Measurements from ENCODE around the gene ANKRD42.

ANKRD42 gene

DNA sequence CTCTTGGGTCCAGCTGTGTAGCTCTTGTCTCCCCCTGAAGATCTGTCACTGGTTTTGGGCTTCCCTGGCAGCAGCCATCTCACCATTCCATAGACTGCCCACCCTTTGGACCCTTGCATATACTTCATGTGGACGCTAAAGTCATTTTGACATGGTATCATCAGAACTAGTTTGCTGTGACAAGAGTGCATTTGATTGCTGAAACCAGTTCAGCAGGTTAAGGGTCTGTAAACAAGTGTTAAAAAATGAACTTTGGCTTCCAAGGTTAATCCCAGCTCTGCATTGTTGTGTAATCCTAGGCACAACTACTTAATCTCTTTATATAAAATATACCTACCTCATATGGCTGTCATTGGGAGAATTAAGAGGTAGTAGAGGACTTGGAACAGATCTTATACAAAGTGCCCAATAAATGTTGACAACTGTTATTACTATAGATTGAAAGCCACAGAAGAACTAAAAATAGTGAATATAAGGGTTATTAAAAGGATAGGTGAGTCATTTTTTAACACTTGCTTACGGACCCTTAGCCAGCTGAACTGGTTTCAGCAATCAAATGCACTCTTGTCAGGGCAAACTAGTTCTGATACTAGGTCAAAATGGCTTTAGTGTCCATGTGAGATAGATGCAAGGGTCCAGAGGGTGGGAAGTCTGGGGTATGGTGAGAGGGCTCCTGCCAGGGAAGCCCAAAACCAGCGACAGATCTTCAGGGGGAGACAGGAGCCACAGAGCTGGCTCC is 63.3 kb downstream of the ANKRD42 start:
- Histone ChIP-seq H3K36me3 (ENCODE audit: insufficient read depth, low read length) (no peaks in the 10 kb centered on the region), H3K79me2 (ENCODE audit: insufficient read depth, low read length) (no peaks in the 10 kb centered on the region), H3K4me1 (ENCODE audit: insufficient read depth, low read length, poor library complexity, severe bottlenecking) (no peaks in the 10 kb centered on the region), H2AFZ (ENCODE audit: low read length) (no peak overlapping the region), H3F3A (ENCODE audit: low read depth) (no peaks in the 10 kb centered on the region), H3K27me3 (ENCODE audit: insufficient read depth, low read length, poor library complexity, severe bottlenecking) (no peaks in the 10 kb centered on the region), H3K9me2 (replicated peaks; ENCODE audit: low read depth, low read length) (no peaks in the 10 kb centered on the region), H3K9ac (ENCODE audit: low read depth, low read length, poor library complexity, severe bottlenecking) (no peak overlapping the region), H3K4me2 (ENCODE audit: low read depth, low read length, poor library complexity, severe bottlenecking) (no peak overlapping the region), H3K9me3 (ENCODE audit: insufficient read depth, low read depth, low read length) (no peaks in the 10 kb centered on the region), H3K4me3 (ENCODE audit: low read length, poor library complexity, severe bottlenecking) (no peak overlapping the region), H4K20me1 (ENCODE audit: insufficient read depth, low read length, poor library complexity, severe bottlenecking) (no peaks in the 10 kb centered on the region)
- TF ChIP-seq, protein P1, sequence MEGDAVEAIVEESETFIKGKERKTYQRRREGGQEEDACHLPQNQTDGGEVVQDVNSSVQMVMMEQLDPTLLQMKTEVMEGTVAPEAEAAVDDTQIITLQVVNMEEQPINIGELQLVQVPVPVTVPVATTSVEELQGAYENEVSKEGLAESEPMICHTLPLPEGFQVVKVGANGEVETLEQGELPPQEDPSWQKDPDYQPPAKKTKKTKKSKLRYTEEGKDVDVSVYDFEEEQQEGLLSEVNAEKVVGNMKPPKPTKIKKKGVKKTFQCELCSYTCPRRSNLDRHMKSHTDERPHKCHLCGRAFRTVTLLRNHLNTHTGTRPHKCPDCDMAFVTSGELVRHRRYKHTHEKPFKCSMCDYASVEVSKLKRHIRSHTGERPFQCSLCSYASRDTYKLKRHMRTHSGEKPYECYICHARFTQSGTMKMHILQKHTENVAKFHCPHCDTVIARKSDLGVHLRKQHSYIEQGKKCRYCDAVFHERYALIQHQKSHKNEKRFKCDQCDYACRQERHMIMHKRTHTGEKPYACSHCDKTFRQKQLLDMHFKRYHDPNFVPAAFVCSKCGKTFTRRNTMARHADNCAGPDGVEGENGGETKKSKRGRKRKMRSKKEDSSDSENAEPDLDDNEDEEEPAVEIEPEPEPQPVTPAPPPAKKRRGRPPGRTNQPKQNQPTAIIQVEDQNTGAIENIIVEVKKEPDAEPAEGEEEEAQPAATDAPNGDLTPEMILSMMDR (conservative IDR thresholded peaks at IDR 0.05; ENCODE audit: low read length): no peak
- TF ChIP-seq EZH2phosphoT487 (IDR thresholded peaks at IDR 0.05; ENCODE audit: borderline replicate concordance): no peak

DNA sequence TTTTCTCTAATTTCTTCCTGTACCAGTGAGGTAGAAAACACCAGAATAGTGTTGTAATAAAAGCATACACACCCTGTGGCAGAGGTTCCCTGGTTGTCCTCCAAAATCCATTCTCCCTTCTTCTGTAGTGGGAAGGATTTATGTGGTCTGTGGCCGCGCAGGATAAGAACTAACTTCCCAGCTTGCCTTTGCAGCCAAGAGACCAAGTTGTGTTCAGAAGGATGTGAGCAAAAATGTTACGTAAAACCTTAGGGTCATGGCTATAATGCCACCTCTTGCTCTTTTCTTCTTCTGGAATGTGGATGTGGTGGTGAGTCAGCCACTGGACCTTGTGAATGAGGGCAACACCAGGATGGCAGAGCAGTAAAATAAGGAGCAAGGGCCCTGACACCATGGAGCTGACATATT is 64.3 kb downstream of the ANKRD42 start:
- no peaks in the 10 kb centered on the region for H3K36me3 ChIP-seq (ENCODE audit: insufficient read depth, low read length)
- no peak overlapping the region for H3K4me2 ChIP-seq (ENCODE audit: low read depth, low read length, poor library complexity, severe bottlenecking)

DNA sequence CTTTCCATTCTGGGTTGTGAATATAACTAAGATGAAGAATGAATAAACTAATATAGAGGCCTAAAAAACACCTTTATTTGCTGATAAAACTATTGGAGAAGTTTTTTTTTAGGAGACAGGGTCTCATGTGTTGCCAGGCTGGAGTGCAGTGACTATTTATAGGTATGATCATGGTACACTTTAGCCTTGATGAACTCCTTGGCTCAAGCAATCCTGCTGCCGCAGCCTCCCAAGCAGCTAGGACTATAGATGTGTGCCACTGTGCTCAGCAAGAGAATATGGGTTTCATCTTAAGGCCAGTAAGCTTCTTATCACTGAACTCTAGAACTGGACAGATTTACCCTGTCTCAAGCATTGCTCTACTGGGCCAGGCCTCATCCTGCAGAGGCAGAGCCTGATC is 66.0 kb downstream of the ANKRD42 start:
- H4K20me1 ChIP-seq (ENCODE audit: insufficient read depth, low read length, poor library complexity, severe bottlenecking): no peaks in the 10 kb centered on the region
- no peak overlapping the region for H3K9ac ChIP-seq (ENCODE audit: low read depth, low read length, poor library complexity, severe bottlenecking)
- no peak for TF ChIP-seq EZH2phosphoT487 (IDR thresholded peaks at IDR 0.05; ENCODE audit: borderline replicate concordance)
- TF ChIP-seq, protein P1 (conservative IDR thresholded peaks at IDR 0.05; ENCODE audit: low read length): no peak
- no peaks in the 10 kb centered on the region for H3F3A ChIP-seq (ENCODE audit: low read depth)
- H3K9me2 ChIP-seq (replicated peaks; ENCODE audit: low read depth, low read length): no peaks in the 10 kb centered on the region
- no peak overlapping the region for H3K4me3 ChIP-seq (ENCODE audit: low read length, poor library complexity, severe bottlenecking)
- H3K27me3 ChIP-seq (ENCODE audit: insufficient read depth, low read length, poor library complexity, severe bottlenecking): no peaks in the 10 kb centered on the region
- no peaks in the 10 kb centered on the region for H3K79me2 ChIP-seq (ENCODE audit: insufficient read depth, low read length)
- peaks cover 10% of the 10 kb centered on the region; the same call in 1 of the 2 replicates for H3K36me3 ChIP-seq (ENCODE audit: insufficient read depth, low read length)
- no peaks in the 10 kb centered on the region for H3K4me1 ChIP-seq (ENCODE audit: insufficient read depth, low read length, poor library complexity, severe bottlenecking)
- no peak overlapping the region for H3K4me2 ChIP-seq (ENCODE audit: low read depth, low read length, poor library complexity, severe bottlenecking)
- H3K9me3 ChIP-seq (ENCODE audit: insufficient read depth, low read depth, low read length): no peaks in the 10 kb centered on the region
- no peak overlapping the region for H2AFZ ChIP-seq (ENCODE audit: low read length)

More for the DNA sequence above, 64.3 kb downstream of the ANKRD42 start:
- H3K9me3 ChIP-seq (ENCODE audit: insufficient read depth, low read depth, low read length): no peaks in the 10 kb centered on the region
- no peak overlapping the region for H3K4me3 ChIP-seq (ENCODE audit: low read length, poor library complexity, severe bottlenecking)
- no peaks in the 10 kb centered on the region for H3K9me2 ChIP-seq (replicated peaks; ENCODE audit: low read depth, low read length)
- H3K4me1 ChIP-seq (ENCODE audit: insufficient read depth, low read length, poor library complexity, severe bottlenecking): no peaks in the 10 kb centered on the region
- TF ChIP-seq, protein P1 (conservative IDR thresholded peaks at IDR 0.05; ENCODE audit: low read length): no peak
- no peak for TF ChIP-seq EZH2phosphoT487 (IDR thresholded peaks at IDR 0.05; ENCODE audit: borderline replicate concordance)
- no peaks in the 10 kb centered on the region for H3K27me3 ChIP-seq (ENCODE audit: insufficient read depth, low read length, poor library complexity, severe bottlenecking)
- no peak overlapping the region for H2AFZ ChIP-seq (ENCODE audit: low read length)
- H3F3A ChIP-seq (ENCODE audit: low read depth): no peaks in the 10 kb centered on the region
- no peaks in the 10 kb centered on the region for H3K79me2 ChIP-seq (ENCODE audit: insufficient read depth, low read length)
- no peak overlapping the region for H3K9ac ChIP-seq (ENCODE audit: low read depth, low read length, poor library complexity, severe bottlenecking)
- H4K20me1 ChIP-seq (ENCODE audit: insufficient read depth, low read length, poor library complexity, severe bottlenecking): no peaks in the 10 kb centered on the region
